Measurements from ENCODE around the gene TIMD4. TPM values are rescaled to one million over a fixed set of nuclear protein-coding genes. Genes with fewer than 3 reads are reported as not detected.

The TIMD4 gene
- total and polyA plus RNA-seq, 12 donors: 0.07 to 2.3 (median 0.18) TPM; not detected in 7

GRCh38 chr5:156984064-156984463 is 21.0 kb upstream of the TIMD4 start:
- TF ChIP-seq CTCF (IDR thresholded peaks at IDR 0.05): no peak
- ATAC-seq (no peak), DNase-seq (no peak)
- H3K27me3 ChIP-seq: peaks cover 0 to 10% (median 0%) of the 10 kb centered on the region in 7 donors
- H3K27ac ChIP-seq: no peak overlapping the region
- intact Hi-C loops (cut with DNase I): no loop called here
- H3K9me3 ChIP-seq: peaks cover 0 to 5% (median 0%) of the 10 kb centered on the region in 11 donors
- no peaks in the 10 kb centered on the region for H3K4me1 ChIP-seq
- no peak overlapping the region for H3K4me3 ChIP-seq
- 91% methylated on average over 9 of the region's 9 CpGs for WGBS, 2 donors
- no peaks in the 10 kb centered on the region for H3K36me3 ChIP-seq

GRCh38 chr5:156981481-156981880 is 18.5 kb upstream of the TIMD4 start:
- ATAC-seq (no peak), DNase-seq (no peak)
- Histone ChIP-seq H3K9me3 (no peaks in the 10 kb centered on the region), H3K27me3 (peaks cover 0 to 10% (median 0%) of the 10 kb centered on the region in 7 donors), H3K4me1 (no peaks in the 10 kb centered on the region), H3K4me3 (no peak overlapping the region), H3K36me3 (no peaks in the 10 kb centered on the region), H3K27ac (no peak overlapping the region)
- intact Hi-C loops (cut with DNase I): no loop called here
- TF ChIP-seq CTCF (IDR thresholded peaks at IDR 0.05): no peak

GRCh38 chr5:156974328-156974727 is 11.3 kb upstream of the TIMD4 start:
- no peaks in the 10 kb centered on the region for H3K4me1 ChIP-seq
- intact Hi-C loops (cut with DNase I): no loop called here
- TF ChIP-seq CTCF (IDR thresholded peaks at IDR 0.05): no peak
- H3K4me3 ChIP-seq: no peak overlapping the region
- H3K9me3 ChIP-seq: no peaks in the 10 kb centered on the region
- ATAC-seq (no peak), DNase-seq (no peak)
- H3K27me3 ChIP-seq: peaks cover 0 to 4% (median 0%) of the 10 kb centered on the region in 7 donors
- no peak overlapping the region for H3K27ac ChIP-seq
- no peaks in the 10 kb centered on the region for H3K36me3 ChIP-seq
- 92 to 93% methylated on average over 6 of the region's 6 CpGs for WGBS, 2 donors

- 69 to 76% methylated on average over 3 of the region's 3 CpGs for WGBS, 2 donors
- intact Hi-C loops (cut with DNase I): no loop called here
- ATAC-seq (no peak), DNase-seq (no peak)
- no peak overlapping the region for H3K27ac ChIP-seq
- no peak for TF ChIP-seq CTCF (IDR thresholded peaks at IDR 0.05)
- no peaks in the 10 kb centered on the region for H3K36me3 ChIP-seq
- H3K4me3 ChIP-seq: no peak overlapping the region
- no peaks in the 10 kb centered on the region for H3K27me3 ChIP-seq
- H3K9me3 ChIP-seq: no peaks in the 10 kb centered on the region
- H3K4me1 ChIP-seq: no peaks in the 10 kb centered on the region
Observed at GRCh38 chr5:156971848-156972525, 9.0 kb upstream of the TIMD4 start.

Data from heart right ventricle (tissue), 16 donors.